T-helper 9 cell (primary cell): ENCODE results near the gene ABCG5.

Source experiments
- DNase-seq: peaks from one replicate; pipeline ENCODE4 v3.0.0-alpha.2; 2020

ABCG5 gene

GRCh38 chr2:43803113-43803512, 35.5 kb downstream of the ABCG5 start:
- DNase-seq = no peak

- no peak for DNase-seq
These were observed 36.5 kb downstream of the ABCG5 start for GRCh38 chr2:43802135-43802534.

- DNase-seq = no peak
These were observed 37.7 kb downstream of the ABCG5 start for GRCh38 chr2:43800894-43801293.

- DNase-seq = no peak
These were observed 40.3 kb downstream of the ABCG5 start for GRCh38 chr2:43798300-43798699.

- no peak for DNase-seq
These were observed 42.4 kb downstream of the ABCG5 start for GRCh38 chr2:43796206-43796605.

GRCh38 chr2:43794956-43795355, 43.7 kb downstream of the ABCG5 start:
- no peak for DNase-seq

- no peak for DNase-seq
These were observed 46.0 kb downstream of the ABCG5 start for GRCh38 chr2:43792653-43793052.

GRCh38 chr2:43791035-43791765, 47.4 kb downstream of the ABCG5 start:
- no peak for DNase-seq

GRCh38 chr2:43790147-43790546, 48.5 kb downstream of the ABCG5 start:
- DNase-seq = no peak

GRCh38 chr2:43788646-43789045, 50.0 kb downstream of the ABCG5 start:
- DNase-seq = no peak

GRCh38 chr2:43787895-43788294, 50.7 kb downstream of the ABCG5 start:
- DNase-seq = no peak

- no peak for DNase-seq
These were observed 60.4 kb downstream of the ABCG5 start for GRCh38 chr2:43778233-43778632.

GRCh38 chr2:43777306-43777926, 61.2 kb downstream of the ABCG5 start:
- DNase-seq = no peak

GRCh38 chr2:43776324-43776723, 62.3 kb downstream of the ABCG5 start:
- DNase-seq = no peak

GRCh38 chr2:43774617-43775016, 64.0 kb downstream of the ABCG5 start:
- no peak for DNase-seq

- DNase-seq = peak; percentile 55
These were observed 64.6 kb downstream of the ABCG5 start, which contains the start of gene DYNC2LI1 for GRCh38 chr2:43773876-43774613. TSS of gene DYNC2LI1 (plus strand) at chr2:43774039. CDS start at chr2:43774139, 100 bp downstream.

GRCh38 chr2:43766006-43766405, 72.6 kb downstream of the ABCG5 start:
- no peak for DNase-seq

- DNase-seq = no peak
These were observed 74.4 kb downstream of the ABCG5 start for GRCh38 chr2:43764086-43764705.

GRCh38 chr2:43763091-43763490, 75.5 kb downstream of the ABCG5 start:
- no peak for DNase-seq
